OCI-LY7 (cell line): ENCODE results near the gene CFAP210. TPM values are rescaled to one million over a fixed set of nuclear protein-coding genes. Genes with fewer than 3 reads are reported as not detected.

Source experiments
- BruUV-seq: library from RNA; stranded (reverse); fragments of 400-500 nt; replicated peaks from 2 replicates; lab custom pipeline; 2021; lab: Mats Ljungman, UMichigan
- CTCF ChIA-PET: fragments of 300-600 bp; sonication (Branson Sonifier 250); formaldehyde crosslinking; loops from one replicate; lab custom pipeline; 2022; ENCODE audit warnings: antibody characterized with exemption; ENCODE audit not compliant: unreplicated experiment; lab: Charles Lee
- POLR2A ChIA-PET: fragments of 300-600 bp; sonication (Branson Sonifier 250); formaldehyde crosslinking; loops from one replicate; lab custom pipeline; 2022; ENCODE audit warnings: antibody characterized with exemption; lab: Charles Lee
- DNase-seq: peaks from one replicate; pipeline ENCODE4 v3.0.0-alpha.2; 2015; ENCODE audit warnings: low spot score
- H2AFZ ChIP-seq: fragments of 200-600 bp; sonication (generic), shearing (Covaris generic); 2 replicates; pipeline ENCODE4 v1.6.1; 2014; ENCODE audit warnings: mild to moderate bottlenecking, antibody characterized with exemption, low read length, moderate library complexity
- H3K27ac ChIP-seq: fragments of 200-600 bp; sonication (generic); 2 replicates; pipeline ENCODE4 v1.5.1; 2014; ENCODE audit warnings: mixed run types, low read depth, mild to moderate bottlenecking, moderate library complexity, low read length, inconsistent platforms; ENCODE audit not compliant: poor library complexity, severe bottlenecking
- H3K36me3 ChIP-seq: fragments of 200-600 bp; sonication (generic); 2 replicates; pipeline ENCODE4 v1.6.1; 2014; ENCODE audit warnings: mild to moderate bottlenecking, antibody characterized with exemption, low read length, moderate library complexity, mixed read lengths; ENCODE audit not compliant: insufficient read depth
- H3K4me1 ChIP-seq: fragments of 200-600 bp; sonication (generic); 2 replicates; pipeline ENCODE4 v1.5.1; 2014; ENCODE audit warnings: mild to moderate bottlenecking, low read length; ENCODE audit not compliant: insufficient read depth, poor library complexity, severe bottlenecking
- H3K4me2 ChIP-seq: fragments of 200-600 bp; sonication (generic); 2 replicates; pipeline ENCODE4 v1.6.1; 2014; ENCODE audit warnings: mild to moderate bottlenecking, low read length
- H3K4me3 ChIP-seq: fragments of 200-600 bp; sonication (generic); 2 replicates; pipeline ENCODE4 v1.5.1; 2014; ENCODE audit warnings: mild to moderate bottlenecking, low read depth, low read length; ENCODE audit not compliant: poor library complexity, severe bottlenecking
- H3K79me2 ChIP-seq: fragments of 200-600 bp; sonication (generic); 2 replicates; pipeline ENCODE4 v1.6.1; 2016; ENCODE audit warnings: low read depth, mild to moderate bottlenecking, low read length, moderate library complexity, mixed read lengths; ENCODE audit not compliant: insufficient read depth
- H3K9me2 ChIP-seq: fragments of 200-600 bp; sonication (generic); 2 replicates; pipeline ENCODE4 v1.6.1; 2016; ENCODE audit warnings: mild to moderate bottlenecking, low read length, mixed read lengths; ENCODE audit not compliant: insufficient read depth
- H3K9me3 ChIP-seq: fragments of 200-600 bp; sonication (generic); 2 replicates; pipeline ENCODE4 v1.6.1; 2014; ENCODE audit warnings: mild to moderate bottlenecking, mixed run types, low read length, mixed read lengths
- H4K20me1 ChIP-seq: fragments of 200-600 bp; sonication (generic); 2 replicates; pipeline ENCODE4 v1.6.1; 2014; ENCODE audit warnings: mild to moderate bottlenecking, antibody characterized with exemption, low read length, moderate library complexity, mixed read lengths; ENCODE audit not compliant: insufficient read depth
- EZH2phosphoT487 ChIP-seq: fragments of 200-600 bp; sonication (generic); IDR thresholded peaks from 2 replicates; pipeline ENCODE4 v1.6.1; 2018; ENCODE audit warnings: low read depth, borderline replicate concordance, mild to moderate bottlenecking, mixed run types, antibody characterized with exemption, low read length, moderate library complexity, mixed read lengths
- intact Hi-C: fragments of 100-400 bp; cut with micrococcal nuclease; formaldehyde crosslinking; loops from one replicate; pipeline ENCODE4 v1.10.0; 2022; ENCODE audit not compliant: unreplicated experiment
- total RNA-seq, 2 experiments: library from RNA; depleted of rRNA in 1 of 2; stranded (reverse); fragments of >200 nt in 1 of 2; shearing (Covaris generic) in 1 of 2; gene quantifications; 2 replicates each; pipeline ENCODE4 v1.2.3, GENCODE V29; 2014 to 2022
- TF ChIP-seq, protein P1 (sequence below): fragments of 200-600 bp; sonication (generic); conservative IDR thresholded peaks from 2 replicates; pipeline ENCODE4 v1.5.1; 2014; ENCODE audit warnings: mild to moderate bottlenecking, antibody characterized with exemption, low read length, moderate library complexity, mixed read lengths

The CFAP210 gene
- total RNA-seq, 2 experiments from 2014 or later = not detected

DNA sequence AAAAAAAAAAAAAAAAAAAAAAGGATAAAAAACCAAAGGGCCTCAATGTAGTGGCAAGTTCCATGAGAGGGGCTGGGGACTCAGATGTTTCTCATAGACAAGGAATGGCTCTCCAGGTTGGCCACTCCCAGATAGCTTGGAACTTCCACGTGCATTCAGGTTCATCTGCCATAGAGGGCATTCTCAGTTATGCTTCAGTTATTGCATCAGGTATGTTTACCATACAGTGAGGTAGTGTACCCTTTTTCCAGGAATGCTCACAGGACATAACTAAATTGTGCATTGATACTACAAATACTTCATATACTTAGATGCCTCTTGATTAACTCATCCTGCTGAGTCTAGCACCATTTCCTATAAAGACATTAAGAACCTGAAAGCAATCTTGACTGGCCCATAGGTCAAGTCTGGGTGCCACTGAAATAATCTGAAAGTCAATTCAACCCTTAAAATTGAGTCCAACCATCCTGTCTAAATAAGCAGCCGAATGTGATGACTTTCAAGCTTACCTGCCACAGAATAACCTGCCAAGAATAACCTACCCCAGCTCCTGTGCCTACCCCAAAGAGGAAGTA lies 24.8 kb upstream of the CFAP210 start:
- Histone ChIP-seq H3K4me3 (no peak overlapping the region), H3K9me2 (no peaks in the 10 kb centered on the region), H3K36me3 (no peaks in the 10 kb centered on the region), H3K27ac (no peak overlapping the region), H3K79me2 (no peaks in the 10 kb centered on the region), H2AFZ (no peak overlapping the region), H3K9me3 (no peaks in the 10 kb centered on the region), H3K4me1 (no peaks in the 10 kb centered on the region), H4K20me1 (no peaks in the 10 kb centered on the region), H3K4me2 (no peak overlapping the region)
- no peak for DNase-seq
- BruUV-seq = no TSS peak
- ChIA-PET CTCF (no interaction called here), POLR2A (no interaction called here)
- intact Hi-C loops = no loop called here
- TF ChIP-seq EZH2phosphoT487 = no peak
- TF ChIP-seq, protein P1, sequence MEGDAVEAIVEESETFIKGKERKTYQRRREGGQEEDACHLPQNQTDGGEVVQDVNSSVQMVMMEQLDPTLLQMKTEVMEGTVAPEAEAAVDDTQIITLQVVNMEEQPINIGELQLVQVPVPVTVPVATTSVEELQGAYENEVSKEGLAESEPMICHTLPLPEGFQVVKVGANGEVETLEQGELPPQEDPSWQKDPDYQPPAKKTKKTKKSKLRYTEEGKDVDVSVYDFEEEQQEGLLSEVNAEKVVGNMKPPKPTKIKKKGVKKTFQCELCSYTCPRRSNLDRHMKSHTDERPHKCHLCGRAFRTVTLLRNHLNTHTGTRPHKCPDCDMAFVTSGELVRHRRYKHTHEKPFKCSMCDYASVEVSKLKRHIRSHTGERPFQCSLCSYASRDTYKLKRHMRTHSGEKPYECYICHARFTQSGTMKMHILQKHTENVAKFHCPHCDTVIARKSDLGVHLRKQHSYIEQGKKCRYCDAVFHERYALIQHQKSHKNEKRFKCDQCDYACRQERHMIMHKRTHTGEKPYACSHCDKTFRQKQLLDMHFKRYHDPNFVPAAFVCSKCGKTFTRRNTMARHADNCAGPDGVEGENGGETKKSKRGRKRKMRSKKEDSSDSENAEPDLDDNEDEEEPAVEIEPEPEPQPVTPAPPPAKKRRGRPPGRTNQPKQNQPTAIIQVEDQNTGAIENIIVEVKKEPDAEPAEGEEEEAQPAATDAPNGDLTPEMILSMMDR = no peak

DNA sequence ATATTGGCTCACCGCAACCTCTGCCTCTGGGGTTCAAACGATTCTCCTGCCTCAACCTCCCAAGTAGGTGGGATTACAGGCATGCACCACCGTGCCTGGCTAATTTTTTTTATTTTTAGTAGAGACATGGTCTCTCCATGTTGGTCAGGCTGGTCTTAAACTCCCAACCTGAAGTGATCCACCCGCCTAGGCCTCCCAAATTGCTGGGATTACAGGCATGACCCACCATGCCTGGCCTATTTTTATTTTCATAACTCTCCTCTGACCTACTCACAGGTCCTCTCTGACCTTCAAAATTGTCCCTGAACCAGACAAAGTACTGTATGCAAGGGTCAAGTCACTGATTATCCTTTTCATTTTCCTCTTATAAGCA lies 23.5 kb upstream of the CFAP210 start:
- Histone ChIP-seq H3K36me3 (no peaks in the 10 kb centered on the region), H3K27ac (no peak overlapping the region), H4K20me1 (no peaks in the 10 kb centered on the region), H2AFZ (no peak overlapping the region), H3K9me2 (no peaks in the 10 kb centered on the region), H3K4me1 (no peaks in the 10 kb centered on the region), H3K4me2 (no peak overlapping the region), H3K9me3 (no peaks in the 10 kb centered on the region), H3K4me3 (no peak overlapping the region), H3K79me2 (no peaks in the 10 kb centered on the region)
- ChIA-PET POLR2A (no interaction called here), CTCF (no interaction called here)
- intact Hi-C loops = no loop called here
- DNase-seq = no peak
- TF ChIP-seq, protein P1 = no peak
- TF ChIP-seq EZH2phosphoT487 = no peak
- BruUV-seq = no TSS peak

DNA sequence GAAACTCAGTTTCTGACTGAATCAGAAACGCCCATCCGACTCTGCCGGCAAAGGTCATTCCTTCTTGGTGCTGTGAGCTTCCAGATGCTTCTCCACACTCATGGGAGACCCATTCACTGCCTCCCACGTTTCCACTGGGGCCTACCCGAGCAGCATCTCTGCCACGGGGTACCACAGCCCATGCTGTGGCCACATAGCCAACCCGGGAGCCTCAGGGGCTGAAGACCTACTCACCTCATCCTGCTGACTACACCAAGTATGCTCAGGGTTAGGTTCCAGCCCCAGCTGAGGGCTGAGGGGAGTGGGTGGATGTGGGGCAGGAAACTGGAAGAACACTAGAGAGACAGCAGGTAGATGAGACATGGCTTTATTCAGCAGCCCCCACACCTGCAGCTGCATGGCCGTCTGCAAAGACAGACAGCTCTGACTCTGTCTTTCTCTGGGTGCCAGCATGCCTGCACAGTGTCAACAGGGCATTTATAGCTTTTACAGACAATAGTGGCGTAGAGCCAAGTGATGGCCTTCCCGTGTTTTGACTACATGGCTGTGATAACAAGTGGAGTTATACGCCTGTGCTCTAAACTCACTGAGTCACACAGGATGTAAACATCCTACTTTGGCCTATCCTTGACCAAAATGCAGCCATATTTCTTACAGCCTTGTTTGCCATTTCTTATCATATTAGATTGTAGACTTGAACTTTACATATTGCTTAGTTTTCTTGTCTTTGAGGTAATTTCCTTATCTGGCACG lies 22.9 kb upstream of the CFAP210 start:
- H3K4me3 ChIP-seq = no peak overlapping the region
- no peaks in the 10 kb centered on the region for H3K9me2 ChIP-seq
- no peaks in the 10 kb centered on the region for H3K4me1 ChIP-seq
- intact Hi-C loops = no loop called here
- TF ChIP-seq, protein P1 = no peak
- TF ChIP-seq EZH2phosphoT487 = no peak
- H4K20me1 ChIP-seq = no peaks in the 10 kb centered on the region
- no peak overlapping the region for H3K27ac ChIP-seq
- no peak overlapping the region for H3K4me2 ChIP-seq
- no TSS peak for BruUV-seq
- no peak for DNase-seq
- no peak overlapping the region for H2AFZ ChIP-seq
- ChIA-PET CTCF (no interaction called here), POLR2A (no interaction called here)
- H3K79me2 ChIP-seq = no peaks in the 10 kb centered on the region
- H3K9me3 ChIP-seq = peaks cover 3% of the 10 kb centered on the region; the same call in 1 of the 2 replicates
- H3K36me3 ChIP-seq = no peaks in the 10 kb centered on the region
